SK-N-SH treated with all-trans-retinoic acid at 6 μM for 48 hours (cell line): ENCODE measurements around the gene TMEM208.

Experiments
- ATAC-seq: fragments of 200-7000 bp; cut with Tn5 transposase; 3 replicates; pipeline ENCODE4 v1.9.1; 2020; ENCODE audit warnings: mild to moderate bottlenecking, moderate library complexity
- BACH2 ChIP-seq: fragments of 250-450 bp; sonication (Bioruptor Pico); IDR thresholded peaks from 2 replicates; pipeline ENCODE4 v1.9.0; 2021; ENCODE audit warnings: mild to moderate bottlenecking, borderline replicate concordance
- CREB5 ChIP-seq: fragments of 250-450 bp; sonication (Bioruptor Pico); IDR thresholded peaks from 2 replicates; pipeline ENCODE4 v1.5.1; 2020; ENCODE audit warnings: low read depth, mild to moderate bottlenecking, moderate library complexity
- CSDC2 ChIP-seq: fragments of 250-450 bp; sonication (Bioruptor Pico); IDR thresholded peaks from 2 replicates; pipeline ENCODE4 v1.5.0; 2020; ENCODE audit warnings: mild to moderate bottlenecking, moderate library complexity
- CSRNP3 ChIP-seq: fragments of 250-450 bp; sonication (Bioruptor Pico); IDR thresholded peaks from 2 replicates; pipeline ENCODE4 v1.5.1; 2021; ENCODE audit warnings: mild to moderate bottlenecking, moderate library complexity
- ESRRG ChIP-seq: fragments of 250-450 bp; sonication (Bioruptor Pico); IDR thresholded peaks from 2 replicates; pipeline ENCODE4 v1.6.1; 2021; ENCODE audit warnings: mild to moderate bottlenecking
- GLIS3 ChIP-seq: fragments of 250-450 bp; sonication (Bioruptor Pico); IDR thresholded peaks from 2 replicates; pipeline ENCODE4 v1.5.0; 2020; ENCODE audit warnings: mild to moderate bottlenecking, moderate library complexity
- ISL1 ChIP-seq: fragments of 250-450 bp; sonication (Bioruptor Pico); IDR thresholded peaks from 2 replicates; pipeline ENCODE4 v2.1.2; 2022; ENCODE audit warnings: mild to moderate bottlenecking, moderate library complexity
- OSR1 ChIP-seq: fragments of 250-450 bp; sonication (Bioruptor Pico); IDR thresholded peaks from 2 replicates; pipeline ENCODE4 v1.8.0; 2022; ENCODE audit warnings: moderate library complexity, mild to moderate bottlenecking, inconsistent platforms
- PATZ1 ChIP-seq: fragments of 250-450 bp; sonication (Bioruptor Pico); IDR thresholded peaks from 2 replicates; pipeline ENCODE4 v1.8.0; 2020; ENCODE audit warnings: mild to moderate bottlenecking, moderate library complexity, borderline replicate concordance
- POU6F1 ChIP-seq: fragments of 250-450 bp; sonication (Bioruptor Pico); IDR thresholded peaks from 2 replicates; pipeline ENCODE4 v1.8.0; 2021; ENCODE audit warnings: low read depth, mild to moderate bottlenecking, moderate library complexity, borderline replicate concordance
- PPARA ChIP-seq: fragments of 250-450 bp; sonication (Bioruptor Pico); IDR thresholded peaks from 2 replicates; pipeline ENCODE4 v1.5.0; 2020; ENCODE audit warnings: mild to moderate bottlenecking, borderline replicate concordance
- RARB ChIP-seq: fragments of 250-450 bp; sonication (Bioruptor Pico); IDR thresholded peaks from 2 replicates; pipeline ENCODE4 v1.8.0; 2021; ENCODE audit warnings: mild to moderate bottlenecking, moderate library complexity
- SNAI2 ChIP-seq: fragments of 250-450 bp; sonication (Bioruptor Pico); IDR thresholded peaks from 2 replicates; pipeline ENCODE4 v1.5.0; 2020; ENCODE audit warnings: mild to moderate bottlenecking, moderate library complexity
- TCF4 ChIP-seq: fragments of 250-450 bp; sonication (Bioruptor Pico); IDR thresholded peaks from 2 replicates; pipeline ENCODE4 v1.8.0; 2021; ENCODE audit warnings: mild to moderate bottlenecking, moderate library complexity, borderline replicate concordance
- TOX ChIP-seq: fragments of 250-450 bp; sonication (Bioruptor Pico); IDR thresholded peaks from 2 replicates; pipeline ENCODE4 v1.8.0; 2021; ENCODE audit warnings: mild to moderate bottlenecking, moderate library complexity, borderline replicate concordance
- TSHZ2 ChIP-seq: fragments of 250-450 bp; sonication (Bioruptor Pico); IDR thresholded peaks from 2 replicates; pipeline ENCODE4 v1.5.0; 2020; ENCODE audit warnings: mild to moderate bottlenecking, moderate library complexity
- ZC3H10 ChIP-seq: fragments of 250-450 bp; sonication (Bioruptor Pico); IDR thresholded peaks from 2 replicates; pipeline ENCODE4 v1.5.1; 2021; ENCODE audit warnings: mild to moderate bottlenecking, moderate library complexity
- ZFP3 ChIP-seq: fragments of 250-450 bp; sonication (Bioruptor Pico); IDR thresholded peaks from 2 replicates; pipeline ENCODE4 v1.5.0; 2020; ENCODE audit warnings: mild to moderate bottlenecking, moderate library complexity
- ZFP30 ChIP-seq: fragments of 450-650 bp; formaldehyde crosslinking; IDR thresholded peaks from 2 replicates; pipeline ENCODE4 v1.5.0; 2022; ENCODE audit warnings: mild to moderate bottlenecking, moderate library complexity
- ZNF565 ChIP-seq: fragments of 450-650 bp; formaldehyde crosslinking; conservative IDR thresholded peaks from 2 replicates; pipeline ENCODE4 v1.5.0; 2020; ENCODE audit warnings: low read depth, mild to moderate bottlenecking, moderate library complexity
- ZNF70 ChIP-seq: fragments of 450-650 bp; formaldehyde crosslinking; IDR thresholded peaks from 2 replicates; pipeline ENCODE4 v1.5.0; 2020; ENCODE audit warnings: mild to moderate bottlenecking, moderate library complexity

Gene TMEM208

GRCh38 chr16:67207249-67208091, 19.5 kb upstream of the TMEM208 start:
- ATAC-seq = peak; percentile 31
- no peak for TF ChIP-seq RARB (CRISPR knock-in tag)

- no peak for TF ChIP-seq GLIS3 (CRISPR knock-in tag)
- TF ChIP-seq RARB (CRISPR knock-in tag) = no peak
- no peak for TF ChIP-seq CSRNP3 (CRISPR knock-in tag)
- no peak for TF ChIP-seq ZNF70
- no peak for TF ChIP-seq TOX
- no peak for TF ChIP-seq ISL1 (CRISPR knock-in tag)
- no peak for TF ChIP-seq BACH2
- TF ChIP-seq ZNF565 = no peak
- no peak for TF ChIP-seq TCF4
- TF ChIP-seq ZC3H10 (CRISPR knock-in tag) = no peak
- ATAC-seq = no peak; the same call in 2 of the 3 replicates
Observed at GRCh38 chr16:67208154-67208896, 18.6 kb upstream of the TMEM208 start.

GRCh38 chr16:67209565-67209964, 17.4 kb upstream of the TMEM208 start:
- no peak for ATAC-seq
- TF ChIP-seq POU6F1 (CRISPR knock-in tag) (no peak), ESRRG (no peak), CSRNP3 (CRISPR knock-in tag) (no peak), CREB5 (CRISPR knock-in tag) (no peak), ZC3H10 (CRISPR knock-in tag) (no peak), PATZ1 (no peak), ISL1 (CRISPR knock-in tag) (no peak), ZFP30 (no peak), SNAI2 (CRISPR knock-in tag) (no peak), CSDC2 (CRISPR knock-in tag) (no peak), ZNF565 (no peak), TSHZ2 (no peak), TCF4 (no peak), PPARA (no peak), OSR1 (no peak), ZFP3 (CRISPR knock-in tag) (no peak), TOX (no peak), ZNF70 (no peak)
